Measurements from ENCODE around the gene EEIG2. TPM values are rescaled to one million over a fixed set of nuclear protein-coding genes. Genes with fewer than 3 reads are reported as not detected.
"Not testable (repeated sequence)": the region's sequence is repeated elsewhere in the genome, so short reads cannot be mapped to it uniquely, and the experiment has no call there.

EEIG2 gene
- polyA plus RNA-seq, 2 of the 4 experiments (the other 2 are of a cell fraction): 5.3 to 7.9 TPM

DNA sequence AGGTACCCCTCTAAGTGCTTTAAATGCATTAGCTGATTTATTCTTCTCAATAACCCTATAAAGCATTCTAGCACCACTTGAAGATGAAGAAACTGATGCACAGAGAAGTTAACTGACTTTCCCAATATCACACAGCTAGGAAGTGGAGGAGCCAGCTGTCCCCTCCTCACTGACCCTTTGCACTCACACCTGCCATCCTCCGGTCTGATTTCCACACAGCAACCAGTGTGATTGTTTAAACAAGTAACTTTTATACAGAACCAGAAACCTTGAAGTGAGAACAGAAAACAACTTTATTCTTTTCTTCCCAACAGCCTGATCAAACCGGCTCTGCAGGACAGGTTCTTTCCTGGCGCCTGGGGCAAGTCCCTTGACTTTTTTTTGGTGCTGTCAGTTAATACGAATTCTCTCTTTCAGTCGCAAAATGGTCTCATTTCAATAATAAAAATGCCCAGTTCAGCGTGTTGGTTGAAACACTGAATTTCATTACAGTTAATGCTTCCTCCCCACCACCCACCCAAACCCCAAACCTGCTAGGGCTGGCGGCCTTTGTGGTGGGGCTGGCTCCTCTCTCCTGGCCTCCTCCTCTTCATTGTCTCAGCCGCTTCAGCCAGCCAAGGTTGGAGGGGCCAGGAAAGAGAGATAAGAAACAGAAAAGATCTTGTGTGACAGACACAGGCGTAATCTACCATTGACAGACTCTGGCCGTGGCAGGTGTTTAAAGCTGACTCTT is 26.4 kb upstream of the EEIG2 start:
- DNase-seq (ENCODE audit: low read depth in 1 of 2, low spot score in 1 of 2): no peak
- no peaks in the 10 kb centered on the region for H3K9me3 ChIP-seq
- WGBS (ENCODE audit: missing lambda C conversion rate): 61% methylated on average over 10 of the region's 10 CpGs
- no peak overlapping the region for H3K27ac ChIP-seq
- ChIA-PET POLR2A (no interaction called here), CTCF (no interaction called here)
- no peak for ATAC-seq
- H3K4me2 ChIP-seq: no peak overlapping the region
- TF ChIP-seq ZNF302 (CRISPR knock-in tag; IDR thresholded peaks at IDR 0.05): no peak
- no peak overlapping the region for H3K4me3 ChIP-seq
- FAIRE-seq: no peak
- H3K4me1 ChIP-seq: no peaks in the 10 kb centered on the region

DNA sequence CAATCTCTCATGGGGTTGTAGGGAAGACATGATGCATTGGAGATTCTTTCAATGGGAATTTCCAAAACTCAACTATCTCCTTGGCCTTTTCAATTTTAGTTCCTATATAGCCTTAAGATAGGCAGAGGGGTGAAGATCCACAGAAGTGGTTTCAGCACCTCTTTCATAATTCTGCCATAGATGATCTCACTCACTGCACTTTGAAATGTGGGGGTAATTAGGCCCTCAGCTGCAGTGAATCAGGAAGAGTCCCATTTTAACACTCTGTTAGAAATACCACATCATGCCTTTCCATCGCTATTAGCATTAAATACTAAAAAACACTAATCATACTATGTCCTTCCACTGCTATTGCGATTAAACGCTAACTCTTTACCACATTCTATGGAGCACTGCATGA is 25.1 kb upstream of the EEIG2 start:
- FAIRE-seq: no peak
- POLR2A ChIA-PET: no interaction called here
- 87% methylated on average over 3 of the region's 3 CpGs for WGBS (ENCODE audit: missing lambda C conversion rate)
- no peak for ATAC-seq
- CTCF ChIA-PET: no interaction called here
- H3K27ac ChIP-seq: no peak overlapping the region
- TF ChIP-seq ZFP36 (IDR thresholded peaks at IDR 0.05; ENCODE audit: borderline replicate concordance, partially characterized antibody) (no peak), ZC3H11A (IDR thresholded peaks at IDR 0.05) (no peak), HMGXB4 (CRISPR knock-in tag; IDR thresholded peaks at IDR 0.05; ENCODE audit: borderline replicate concordance) (no peak), GATA3 (IDR thresholded peaks at IDR 0.05; ENCODE audit: borderline replicate concordance) (no peak), CBX2 (IDR thresholded peaks at IDR 0.05; ENCODE audit: borderline replicate concordance, low read depth) (no peak), EP300 (IDR thresholded peaks at IDR 0.05) (no peak), HOXB5 (CRISPR knock-in tag; IDR thresholded peaks at IDR 0.05) (no peak), FOXS1 (CRISPR knock-in tag; IDR thresholded peaks at IDR 0.05) (no peak), HOXB13 (CRISPR knock-in tag; IDR thresholded peaks at IDR 0.05; ENCODE audit: low read depth) (no peak), RAD21 (conservative IDR thresholded peaks at IDR 0.05 in 1 of 2, IDR thresholded peaks at IDR 0.05 in 1 of 2) (no peak), HOXA7 (CRISPR knock-in tag; IDR thresholded peaks at IDR 0.05) (no peak), EHMT2 (IDR thresholded peaks at IDR 0.05; ENCODE audit: low read depth) (no peak)
- no peaks in the 10 kb centered on the region for H3K4me1 ChIP-seq
- H3K4me3 ChIP-seq: no peak overlapping the region
- no peak for DNase-seq (ENCODE audit: low read depth in 1 of 2, low spot score in 1 of 2)
- H3K9me3 ChIP-seq: no peaks in the 10 kb centered on the region
- H3K4me2 ChIP-seq: no peak overlapping the region

DNA sequence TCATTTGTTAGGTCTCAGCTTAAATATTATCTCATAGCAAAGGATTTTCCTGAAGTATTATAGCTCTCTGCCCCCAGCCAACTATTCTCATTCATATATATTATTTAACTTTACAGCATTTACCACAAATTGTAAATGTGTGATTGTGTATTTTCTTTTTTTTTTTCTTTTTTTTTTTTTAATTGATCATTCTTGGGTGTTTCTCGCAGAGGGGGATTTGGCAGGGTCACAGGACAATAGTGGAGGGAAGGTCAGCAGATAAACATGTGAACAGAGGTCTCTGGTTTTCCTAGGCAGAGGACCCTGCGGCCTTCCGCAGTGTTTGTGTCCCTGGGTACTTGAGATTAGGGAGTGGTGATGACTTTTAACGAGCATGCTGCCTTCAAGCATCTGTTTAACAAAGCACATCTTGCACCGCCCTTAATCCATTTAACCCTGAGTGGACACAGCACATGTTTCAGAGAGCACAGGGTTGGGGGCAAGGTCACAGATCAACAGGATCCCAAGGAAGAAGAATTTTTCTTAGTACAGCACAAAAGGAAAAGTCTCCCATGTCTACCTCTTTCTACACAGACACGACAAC is 24.5 kb upstream of the EEIG2 start:
- H3K27ac ChIP-seq; CTCF ChIA-PET; H3K4me3 ChIP-seq; ATAC-seq; DNase-seq (ENCODE audit: low read depth in 1 of 2, low spot score in 1 of 2); FAIRE-seq; H3K4me2 ChIP-seq; POLR2A ChIA-PET; H3K4me1 ChIP-seq; H3K9me3 ChIP-seq: not testable (repeated sequence)
- 89% methylated on average over 4 of the region's 6 CpGs for WGBS (ENCODE audit: missing lambda C conversion rate)

GRCh38 chr1:108536021-108536420 is 23.9 kb upstream of the EEIG2 start:
- ATAC-seq; POLR2A ChIA-PET; H3K9me3 ChIP-seq; H3K4me2 ChIP-seq; DNase-seq (ENCODE audit: low read depth in 1 of 2, low spot score in 1 of 2); CTCF ChIA-PET; H3K27ac ChIP-seq; H3K4me1 ChIP-seq; H3K4me3 ChIP-seq; FAIRE-seq: not testable (repeated sequence)
- WGBS (ENCODE audit: missing lambda C conversion rate): 95% methylated on average over 4 of the region's 27 CpGs

GRCh38 chr1:108536791-108537190 is 23.1 kb upstream of the EEIG2 start:
- H3K27ac ChIP-seq, CTCF ChIA-PET, H3K4me2 ChIP-seq, H3K4me3 ChIP-seq, H3K9me3 ChIP-seq, FAIRE-seq, POLR2A ChIA-PET, H3K4me1 ChIP-seq: not testable (repeated sequence)
- 69% methylated on average over 3 of the region's 4 CpGs for WGBS (ENCODE audit: missing lambda C conversion rate)
- DNase-seq (ENCODE audit: low read depth in 1 of 2, low spot score in 1 of 2): peak; percentile 2 to 36
- peak; percentile 76 to 83; a peak in 5 of 6 replicates for ATAC-seq
